ELR (cell line): ENCODE data around the gene PTPRCAP.
"Not testable (repeated sequence)": the region's sequence is repeated elsewhere in the genome, so short reads cannot be mapped to it uniquely, and the experiment has no call there.

Experiments
- DNase-seq: peaks from one replicate; pipeline ENCODE4 v3.0.0-alpha.2; 2015; ENCODE audit warnings: low read depth

PTPRCAP gene

DNA sequence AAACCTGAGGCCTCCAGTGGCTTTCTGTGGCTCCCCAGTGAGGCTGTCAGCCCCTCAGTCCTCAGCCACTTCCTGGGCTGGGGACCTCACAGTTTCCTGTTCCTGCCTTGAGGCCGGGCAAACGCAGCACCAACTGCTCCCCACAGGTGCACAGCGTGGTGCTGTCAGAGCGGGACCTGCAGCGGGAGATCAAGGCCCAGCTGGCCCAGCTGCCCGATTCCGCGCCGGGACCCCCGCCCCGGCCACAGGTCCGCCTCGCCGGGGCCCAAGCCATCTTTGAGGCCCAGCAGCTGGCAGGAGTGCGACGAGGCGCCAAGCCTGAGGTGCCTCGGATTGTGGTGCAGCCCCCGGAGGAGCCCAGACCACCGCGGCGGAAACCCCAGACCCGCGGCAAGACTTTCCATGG lies 28.2 kb downstream of the PTPRCAP start:
- no peak for DNase-seq

DNA sequence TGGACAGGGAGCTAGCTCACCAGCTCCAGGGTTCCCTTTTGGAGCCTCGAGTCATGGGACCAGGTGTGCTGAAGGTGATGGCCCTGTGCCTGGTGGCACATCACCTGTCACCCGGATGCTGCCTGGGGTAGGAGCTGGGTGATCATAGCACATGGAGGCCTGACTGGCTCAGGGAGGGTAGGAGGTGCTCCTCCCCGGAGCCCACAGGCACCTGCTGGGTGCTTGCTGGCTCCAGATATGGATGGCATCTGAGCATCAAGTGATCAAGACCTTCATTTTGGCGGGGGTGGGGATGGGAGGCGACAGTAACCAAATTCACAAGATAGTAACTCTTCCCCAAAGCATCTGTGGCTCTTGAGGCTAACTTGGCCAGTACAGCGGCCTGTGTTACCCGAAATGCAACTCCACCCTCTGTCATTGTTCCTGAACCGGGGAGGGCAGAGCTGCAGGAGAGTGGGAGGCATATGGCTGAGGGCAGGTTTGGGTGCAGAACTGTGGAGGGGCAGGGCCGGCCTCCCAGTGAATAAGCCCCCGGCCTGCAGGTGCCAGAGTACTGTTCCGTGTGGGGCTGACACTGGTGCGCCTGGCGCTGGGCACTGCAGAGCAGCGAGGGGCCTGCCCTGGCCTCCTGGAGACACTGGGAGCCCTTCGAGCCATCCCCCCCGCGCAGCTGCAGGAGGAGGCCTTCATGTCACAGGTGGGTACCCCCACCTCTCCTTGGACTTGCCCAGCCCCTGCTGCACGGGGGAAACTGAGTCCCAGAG lies 28.9 kb downstream of the PTPRCAP start:
- no peak for DNase-seq

DNA sequence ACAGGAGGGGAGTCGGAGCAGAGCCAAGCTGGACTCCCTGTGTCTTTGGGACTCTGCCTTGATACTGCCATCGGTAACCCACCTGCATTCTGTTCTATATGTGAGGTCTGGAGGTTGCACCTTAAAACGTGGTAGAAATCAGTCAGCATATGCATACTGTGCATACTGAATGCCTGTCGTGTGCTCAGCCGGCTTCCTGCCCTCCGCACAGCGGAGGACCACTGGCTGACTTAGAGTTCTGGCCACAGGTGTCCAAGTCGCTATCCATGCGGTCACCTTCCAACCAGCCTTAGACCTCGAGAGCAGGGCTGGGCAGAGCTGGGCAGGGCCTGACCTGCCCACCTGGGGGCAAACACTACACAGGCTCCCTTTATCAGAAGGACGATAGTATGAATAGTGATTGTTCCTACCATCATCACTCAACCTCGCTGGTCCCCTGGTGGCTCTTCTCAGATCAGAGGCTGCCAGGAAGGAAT lies 29.8 kb downstream of the PTPRCAP start:
- DNase-seq, result no peak

DNA sequence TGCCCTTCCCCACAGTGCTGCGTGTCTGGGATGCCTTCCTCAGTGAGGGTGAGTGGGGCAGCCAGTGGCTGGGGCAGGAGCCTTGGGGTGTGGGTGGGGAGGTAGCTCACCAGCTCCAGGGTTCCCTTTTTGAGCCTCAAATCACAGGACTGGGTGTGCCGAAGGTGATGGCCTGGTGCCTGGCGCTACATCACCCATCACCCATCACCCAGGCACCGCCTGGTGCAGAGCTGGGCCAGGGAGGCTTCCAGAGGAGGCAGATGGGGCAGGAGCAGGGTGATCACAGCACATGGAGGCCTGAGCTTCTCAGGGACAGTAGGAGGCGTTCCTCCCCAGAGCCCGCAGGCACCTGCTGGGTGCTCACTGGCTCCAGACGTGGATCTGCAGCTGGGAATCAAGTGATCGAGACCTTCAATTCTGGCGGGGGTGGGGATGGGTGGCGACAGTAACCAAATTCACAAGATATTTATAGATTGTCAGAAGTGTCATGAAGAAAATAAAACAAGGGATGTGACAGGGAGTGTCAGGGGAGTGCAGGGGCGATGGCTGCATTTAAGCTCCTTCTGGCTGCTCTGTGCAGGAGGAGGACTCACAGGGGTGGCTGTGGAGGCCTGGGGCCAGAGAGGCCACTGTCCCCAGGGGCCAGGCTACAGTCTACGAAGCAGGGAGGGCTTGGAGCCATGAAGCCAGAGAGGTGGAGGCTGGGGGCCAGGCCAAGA lies 30.4 kb downstream of the PTPRCAP start:
- DNase-seq, result no peak

DNA sequence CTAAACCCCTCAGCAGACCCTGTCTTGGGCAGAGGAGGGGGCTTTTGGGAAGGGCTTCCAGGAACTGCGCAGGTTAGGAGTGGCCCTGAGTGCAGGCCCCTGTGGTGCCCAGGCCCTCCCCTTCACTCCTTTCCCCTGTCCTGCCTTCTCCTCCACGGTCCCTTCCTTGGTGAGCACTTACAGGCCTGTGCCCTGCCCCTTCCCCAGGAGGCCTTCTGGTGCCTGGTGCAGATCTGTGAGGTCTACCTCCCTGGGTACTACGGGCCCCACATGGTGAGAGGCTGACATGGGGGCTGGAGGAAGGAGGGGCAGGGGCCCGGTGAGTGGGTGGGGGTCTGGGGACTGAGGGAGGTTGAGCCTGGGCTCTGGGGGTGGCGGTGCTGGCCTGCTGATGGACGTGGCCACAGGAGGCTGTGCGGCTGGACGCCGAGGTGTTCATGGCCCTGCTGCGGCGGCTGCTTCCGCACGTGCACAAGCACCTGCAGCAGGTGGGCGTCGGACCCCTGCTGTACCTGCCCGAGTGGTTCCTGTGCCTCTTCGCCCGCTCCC lies 31.0 kb downstream of the PTPRCAP start:
- no peak for DNase-seq

DNA sequence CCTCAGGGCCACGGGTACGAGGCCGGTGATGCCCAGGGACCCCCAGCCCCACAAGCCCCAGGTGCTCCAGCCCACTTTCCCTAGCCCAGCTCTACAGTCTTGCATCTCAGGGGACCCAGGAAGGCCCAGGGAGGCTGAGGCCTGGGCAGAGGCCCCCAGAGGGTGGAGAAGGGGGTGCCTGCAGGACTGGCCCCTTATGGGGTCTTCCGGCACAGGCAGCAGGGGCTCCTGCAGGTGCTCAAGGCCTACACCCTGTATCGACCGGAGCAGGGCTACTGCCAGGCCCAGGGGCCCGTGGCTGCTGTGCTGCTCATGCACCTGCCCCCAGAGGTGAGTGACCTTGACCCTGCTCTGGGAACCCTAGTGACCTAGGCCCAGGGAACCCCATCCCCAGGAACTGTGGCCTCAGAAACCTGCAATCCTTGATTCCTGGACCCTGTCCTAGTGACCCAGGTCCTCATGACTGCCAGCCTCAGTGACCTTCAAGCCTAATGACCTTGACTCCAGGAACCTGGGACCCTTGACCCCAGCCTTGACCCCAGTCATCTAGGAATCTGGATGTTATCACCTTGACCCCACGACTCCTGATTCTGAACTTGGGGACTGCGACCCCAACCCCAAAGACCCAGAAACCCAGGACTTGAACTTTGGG lies 31.7 kb downstream of the PTPRCAP start:
- no peak for DNase-seq

DNA sequence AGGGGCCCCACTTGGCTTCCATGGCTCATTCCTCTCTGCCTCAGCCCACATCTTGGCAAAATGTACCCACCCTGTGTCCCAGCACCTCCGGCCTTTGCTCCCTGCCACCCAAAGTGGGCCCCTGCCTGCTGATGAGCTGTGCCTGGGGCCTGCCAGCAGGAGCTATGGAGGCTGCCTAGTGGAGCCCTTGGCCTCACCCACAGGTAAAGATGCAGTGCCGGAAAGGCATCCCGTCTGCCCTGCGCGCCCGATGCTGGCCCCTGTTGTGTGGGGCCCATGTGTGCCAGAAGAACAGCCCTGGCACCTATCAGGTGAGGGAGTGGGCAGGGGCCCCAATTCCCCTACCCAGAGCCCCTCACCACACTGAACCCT lies 32.3 kb downstream of the PTPRCAP start:
- DNase-seq, result no peak

DNA sequence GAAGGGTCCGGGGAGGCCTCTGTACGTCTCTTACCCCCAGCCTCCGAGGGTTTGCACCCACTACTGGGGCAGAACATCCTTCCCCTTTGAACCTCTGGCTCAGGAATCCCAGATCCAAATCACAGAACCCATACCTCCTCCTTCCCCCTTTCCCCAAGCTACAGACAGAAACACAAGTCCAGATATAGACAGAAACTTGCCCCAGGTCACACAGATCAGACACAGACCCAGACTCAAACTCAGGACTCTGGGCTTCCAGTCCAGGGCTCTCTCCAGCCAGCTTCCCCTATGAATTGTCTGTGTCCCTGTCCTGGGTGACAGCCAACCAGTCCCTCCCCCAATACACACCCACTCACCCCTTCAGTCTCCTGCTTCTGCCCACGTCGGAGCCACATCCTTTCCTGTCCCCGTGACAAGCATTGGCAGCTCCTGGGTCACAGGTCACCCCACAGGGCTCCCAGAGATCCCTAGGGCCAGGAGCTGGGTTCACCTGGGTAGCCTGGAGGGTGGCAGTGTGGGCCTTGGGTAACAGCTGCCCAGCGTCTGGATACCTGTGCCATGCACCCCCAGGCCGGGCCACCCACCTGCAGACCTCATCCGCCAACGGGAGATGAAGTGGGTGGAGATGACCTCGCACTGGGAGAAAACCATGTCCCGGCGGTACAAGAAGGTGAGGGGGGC lies 32.8 kb downstream of the PTPRCAP start:
- no peak for DNase-seq

DNA sequence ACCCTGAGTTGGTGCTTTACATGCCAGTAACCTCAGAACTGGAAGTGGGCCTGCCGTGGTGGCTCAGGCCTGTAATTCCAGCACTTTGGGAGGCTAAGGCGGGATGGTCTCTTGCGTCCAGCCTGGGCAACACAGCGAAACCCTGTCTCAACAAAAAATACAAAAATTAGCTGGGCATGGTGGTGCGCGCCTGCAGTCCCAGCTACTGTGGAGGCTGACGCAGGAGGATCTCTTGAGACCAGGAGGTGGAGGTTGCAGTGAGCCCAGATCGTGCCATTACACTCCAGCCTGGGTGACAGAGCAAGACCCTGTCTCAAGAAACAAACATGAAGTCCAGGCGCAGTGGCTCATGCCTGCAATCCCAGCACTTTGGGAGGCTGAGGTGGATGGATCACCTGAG lies 34.4 kb downstream of the PTPRCAP start:
- DNase-seq, result not testable (repeated sequence)

DNA sequence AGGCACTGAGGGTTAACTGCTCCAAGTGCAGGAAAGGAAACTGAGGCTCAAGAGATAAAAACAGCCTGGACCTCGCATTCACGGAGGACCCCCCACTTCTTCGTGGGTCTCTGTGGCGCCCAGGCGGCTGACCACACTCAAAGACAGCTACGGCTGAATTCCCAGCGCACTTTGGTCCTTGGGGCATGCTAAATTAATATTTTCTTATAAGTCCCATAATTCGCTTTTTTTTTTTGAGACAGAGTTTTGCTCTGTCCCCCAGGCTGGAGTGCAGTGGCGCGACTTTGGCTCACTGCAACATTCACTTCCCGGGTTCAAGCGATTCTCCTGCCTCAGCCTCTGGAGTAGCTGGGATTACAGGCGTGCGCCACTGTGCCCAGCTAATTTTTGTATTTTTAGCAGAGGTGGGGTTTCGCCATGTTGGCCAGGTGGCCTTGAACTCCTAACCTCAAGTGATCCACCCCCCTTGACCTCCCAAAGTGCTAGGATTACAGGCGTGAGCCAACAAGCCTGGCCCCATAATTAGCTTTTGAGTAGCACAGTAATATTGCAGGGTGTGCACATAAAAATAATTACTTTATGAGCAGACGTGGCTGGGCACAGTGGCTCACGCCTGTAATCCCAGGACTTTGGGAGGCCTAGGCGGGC lies 35.2 kb downstream of the PTPRCAP start:
- not testable (repeated sequence) for DNase-seq

DNA sequence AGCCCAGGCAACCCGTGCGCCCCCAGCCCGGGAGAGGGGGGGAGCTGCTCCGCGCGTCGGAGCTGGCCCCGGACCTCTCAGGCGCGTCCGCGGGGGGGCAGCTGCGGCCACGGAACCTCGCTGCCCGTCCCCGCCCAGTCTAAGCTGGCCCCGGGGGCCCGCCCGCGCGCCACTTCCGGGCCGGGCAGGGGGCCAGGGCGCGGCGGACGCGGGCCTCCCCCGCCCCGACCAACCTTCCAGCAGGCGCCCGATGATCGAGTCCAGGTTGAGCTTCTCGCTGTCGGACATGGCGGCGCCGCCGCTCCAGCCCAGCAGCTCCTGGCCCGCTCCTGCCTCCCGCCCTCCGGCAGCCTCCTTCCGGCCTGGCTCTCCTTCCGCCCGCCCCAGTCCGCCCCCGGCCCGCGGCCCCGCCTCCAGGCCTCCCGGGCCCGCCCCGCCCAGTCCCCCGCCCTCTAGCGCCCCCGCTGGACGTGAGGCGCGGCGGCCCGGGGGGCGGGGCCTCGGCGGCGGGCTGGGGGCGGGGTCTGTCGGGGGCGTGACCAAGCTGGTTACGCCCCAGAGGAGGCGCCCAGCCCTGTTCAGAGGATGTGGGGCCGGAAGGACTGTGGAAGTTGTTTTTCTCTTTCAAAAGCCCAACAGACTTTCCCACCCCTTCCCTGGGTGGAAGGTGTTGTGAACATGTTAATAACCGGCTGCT lies 35.8 kb downstream of the PTPRCAP start, which contains the start of gene PPP1CA:
Gene PPP1CA (minus strand): TSS at position 364 of the 697 bp plus-strand sequence. CDS start 76 bp downstream, at position 288.
- peak; percentile 91 for DNase-seq

DNA sequence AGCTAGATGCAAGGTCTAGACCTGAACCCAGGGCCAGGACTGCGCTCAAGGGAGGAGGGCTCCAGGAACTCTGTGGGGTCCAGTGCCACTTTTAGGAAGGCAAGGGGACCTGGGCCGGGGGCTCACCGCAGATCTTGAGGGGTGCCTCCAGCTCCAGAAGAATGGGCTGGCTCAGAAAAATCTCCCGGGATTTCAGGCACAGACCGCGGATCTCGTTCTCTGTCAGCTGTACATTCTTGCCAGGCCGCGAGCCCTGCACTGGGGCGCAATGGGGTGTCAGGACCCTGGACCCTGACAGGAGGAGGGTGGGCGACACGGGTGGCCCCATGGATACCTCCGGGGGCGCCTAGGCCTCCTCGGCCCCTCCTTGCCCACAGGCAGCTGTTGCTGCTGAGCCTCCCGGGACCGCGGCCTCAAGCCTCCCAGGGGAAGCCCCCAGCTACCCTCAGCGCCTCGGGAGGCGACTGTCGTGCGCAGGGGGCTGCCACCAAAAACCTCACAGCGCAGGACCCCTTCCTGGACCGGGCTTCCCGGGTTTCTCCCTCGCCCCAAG lies 36.5 kb downstream of the PTPRCAP start:
- DNase-seq, result peak; percentile 36

DNA sequence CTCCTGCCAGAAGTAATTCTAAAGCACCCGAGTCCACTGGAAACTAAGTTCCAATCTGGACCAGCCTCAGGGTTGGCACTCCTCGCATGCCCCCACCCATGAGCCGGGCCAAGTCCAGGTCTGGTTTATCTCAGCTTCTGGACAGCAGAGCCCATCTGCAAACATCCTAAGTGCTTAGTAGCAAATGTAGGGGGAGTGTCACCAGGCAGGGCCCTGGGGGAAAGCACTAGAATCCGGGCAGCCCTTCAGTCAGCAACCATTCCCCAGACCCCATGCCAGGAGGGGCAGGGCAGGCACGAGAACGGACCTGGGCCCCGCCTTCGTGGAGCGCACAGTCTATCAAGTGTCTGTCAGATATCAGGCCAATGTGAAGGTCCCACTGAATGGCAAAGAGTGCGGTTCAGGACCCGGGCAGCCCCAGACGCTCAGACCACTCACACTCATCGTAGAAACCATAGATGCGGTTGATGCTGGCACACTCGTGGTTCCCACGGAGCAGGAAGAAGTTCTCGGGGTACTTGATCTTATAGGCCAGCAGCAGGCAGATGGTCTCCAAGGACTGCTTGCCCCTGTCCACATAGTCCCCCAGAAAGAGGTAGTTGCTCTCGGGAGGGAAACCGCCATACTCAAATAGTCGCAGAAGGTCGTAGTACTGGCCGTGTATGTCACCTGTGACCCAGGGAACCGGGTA lies 37.1 kb downstream of the PTPRCAP start:
- DNase-seq, result no peak

DNA sequence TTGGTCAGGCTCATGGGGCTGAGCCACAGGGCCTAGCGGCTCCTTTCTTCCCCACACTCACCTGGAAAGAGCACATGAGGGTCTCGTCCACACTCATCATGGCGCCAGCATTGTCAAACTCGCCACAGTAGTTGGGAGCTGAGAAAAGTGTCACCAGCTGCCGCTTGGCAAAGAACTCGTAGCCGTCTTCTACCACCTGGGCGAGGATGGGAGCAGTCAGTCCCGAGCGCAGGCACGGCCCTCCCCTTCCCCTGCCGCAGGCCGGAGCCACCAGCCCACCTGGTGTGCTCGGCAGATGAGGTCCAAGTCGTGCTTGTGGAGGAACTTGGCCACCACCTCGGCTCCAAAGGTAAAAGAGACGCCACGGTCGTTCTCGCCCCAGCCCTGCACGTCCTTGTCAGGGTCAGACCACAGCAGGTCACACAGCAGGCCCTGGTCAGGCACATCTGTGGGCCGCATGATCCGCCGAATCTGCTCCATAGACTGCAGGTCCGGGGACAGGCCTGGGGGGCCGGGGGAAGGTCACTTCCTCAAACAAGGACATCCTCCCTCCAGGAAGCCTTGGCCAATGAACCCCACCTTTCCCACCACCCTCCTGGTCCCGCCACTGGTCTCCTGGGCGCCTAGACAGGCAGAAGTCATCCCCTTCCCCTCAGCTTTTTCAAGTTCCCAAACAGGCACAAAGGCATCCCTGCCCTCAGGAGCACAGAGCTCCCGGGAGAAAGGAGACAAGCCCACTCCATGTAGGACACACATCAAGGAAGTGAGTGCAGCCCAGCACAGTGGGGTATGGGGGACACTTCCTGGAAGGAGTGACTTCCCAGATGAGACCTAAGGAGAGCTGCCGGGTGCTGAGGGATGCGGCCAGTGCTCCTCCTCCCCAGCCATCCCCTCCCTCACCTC lies 38.6 kb downstream of the PTPRCAP start:
- no peak for DNase-seq

DNA sequence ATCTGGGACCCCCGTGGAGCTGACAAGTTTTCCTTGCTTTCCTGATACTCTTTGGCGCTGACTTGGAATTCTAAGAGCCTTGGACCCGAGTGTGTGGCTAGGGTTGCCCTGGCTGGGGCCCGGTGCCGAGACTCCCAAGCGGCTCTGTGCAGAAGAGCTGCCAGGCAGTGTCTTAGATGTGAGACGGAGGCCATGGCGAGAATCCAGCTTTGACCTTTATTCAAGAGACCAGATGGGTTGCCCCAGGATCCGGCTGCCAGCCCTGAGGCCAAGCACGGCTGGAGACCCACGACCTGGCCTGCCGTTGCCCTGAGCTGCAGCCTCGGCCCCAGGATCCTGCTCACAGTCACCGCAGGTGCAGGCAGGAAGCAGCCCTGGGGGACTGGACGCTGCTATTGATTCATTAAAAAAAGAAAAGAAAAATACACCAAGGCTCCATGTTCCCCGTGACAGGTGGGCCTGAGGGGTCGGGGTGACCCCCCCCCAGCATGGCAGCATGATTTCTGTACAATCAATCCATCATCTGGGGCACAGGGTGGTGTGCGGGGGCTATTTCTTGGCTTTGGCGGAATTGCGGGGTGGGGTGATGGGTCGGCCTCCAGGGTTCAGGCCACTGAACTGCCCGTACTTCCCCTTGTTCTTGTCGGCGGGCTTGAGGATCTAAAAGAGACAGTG lies 39.4 kb downstream of the PTPRCAP start:
- no peak for DNase-seq

DNA sequence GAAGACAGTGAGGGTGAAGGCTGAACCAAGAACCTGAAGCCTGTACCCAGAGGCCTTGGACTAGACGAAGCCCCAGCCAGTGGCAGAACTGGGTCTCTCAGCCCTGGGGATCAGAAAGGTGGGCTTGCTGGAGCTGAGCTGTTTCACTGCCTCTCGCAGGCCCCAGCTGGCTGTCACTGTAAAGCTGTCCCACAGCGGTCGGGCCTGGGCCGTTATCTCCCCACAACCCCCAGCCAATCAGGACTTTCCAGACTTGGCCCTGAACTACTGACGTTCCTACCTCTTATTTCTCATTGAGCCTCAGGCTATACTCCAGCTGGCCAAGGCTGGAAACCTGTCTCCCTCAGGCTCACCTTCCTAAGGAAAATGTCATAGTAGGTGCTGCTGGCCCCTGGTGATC lies 39.9 kb downstream of the PTPRCAP start:
- DNase-seq, result no peak

DNA sequence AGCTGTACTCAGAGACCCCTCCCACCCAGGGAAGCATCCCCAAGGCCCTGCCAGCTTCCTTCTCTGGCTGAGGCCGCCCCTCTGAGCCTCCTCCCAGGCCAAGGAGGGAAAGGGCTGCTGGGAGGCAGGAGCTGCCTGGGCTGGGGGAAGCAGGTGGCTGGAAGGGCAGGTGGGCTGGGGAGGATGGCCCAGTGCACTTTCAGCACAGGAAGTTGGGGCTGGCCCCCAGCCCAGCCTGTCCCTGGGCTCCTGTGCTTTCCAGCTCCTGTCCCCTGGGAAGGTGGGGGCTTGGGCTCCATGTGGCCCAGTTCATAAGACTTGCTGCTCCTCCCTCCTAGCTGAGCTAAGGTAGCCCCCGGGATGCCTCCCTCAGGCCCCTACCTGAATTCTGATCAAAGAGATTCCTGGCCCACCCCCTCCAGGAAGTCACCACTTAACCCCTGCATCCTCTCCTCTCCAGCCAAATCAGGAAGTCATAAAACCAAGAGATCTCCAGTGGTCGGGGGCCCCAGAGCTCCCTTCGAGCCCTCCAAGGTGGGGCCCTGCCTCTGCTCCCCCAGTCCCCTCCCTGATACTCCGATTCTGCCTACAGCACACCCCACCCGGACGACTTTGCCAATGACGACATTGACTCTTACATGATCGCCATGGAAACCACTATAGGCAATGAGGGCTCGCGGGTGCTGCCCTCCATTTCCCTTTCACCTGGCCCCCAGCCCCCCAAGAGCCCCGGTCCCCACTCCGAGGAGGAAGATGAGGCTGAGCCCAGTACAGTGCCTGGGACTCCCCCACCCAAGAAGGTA lies 40.7 kb downstream of the PTPRCAP start:
- DNase-seq, result no peak

DNA sequence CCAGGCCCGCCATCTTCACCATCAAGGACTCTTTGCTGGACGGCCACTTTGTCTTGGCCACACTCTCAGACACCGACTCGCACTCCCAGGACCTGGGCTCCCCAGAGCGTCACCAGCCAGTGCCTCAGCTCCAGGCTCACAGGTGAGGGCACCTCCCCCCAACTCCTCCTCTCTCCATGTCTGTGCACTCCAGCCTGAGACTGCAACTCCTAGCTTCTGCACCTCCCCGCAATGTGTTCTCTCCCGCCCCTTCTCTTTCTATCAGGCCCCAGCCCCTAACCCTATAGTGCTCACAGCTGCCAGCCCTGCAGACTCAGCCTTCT lies 41.3 kb downstream of the PTPRCAP start:
- no peak for DNase-seq
